ENCODE data around the gene THSD7A. TPM values are rescaled to one million over a fixed set of nuclear protein-coding genes. Genes with fewer than 3 reads are reported as not detected.

Gene THSD7A
- polyA plus RNA-seq, 1 donor from 2014 or later, result 18.5 TPM

DNA sequence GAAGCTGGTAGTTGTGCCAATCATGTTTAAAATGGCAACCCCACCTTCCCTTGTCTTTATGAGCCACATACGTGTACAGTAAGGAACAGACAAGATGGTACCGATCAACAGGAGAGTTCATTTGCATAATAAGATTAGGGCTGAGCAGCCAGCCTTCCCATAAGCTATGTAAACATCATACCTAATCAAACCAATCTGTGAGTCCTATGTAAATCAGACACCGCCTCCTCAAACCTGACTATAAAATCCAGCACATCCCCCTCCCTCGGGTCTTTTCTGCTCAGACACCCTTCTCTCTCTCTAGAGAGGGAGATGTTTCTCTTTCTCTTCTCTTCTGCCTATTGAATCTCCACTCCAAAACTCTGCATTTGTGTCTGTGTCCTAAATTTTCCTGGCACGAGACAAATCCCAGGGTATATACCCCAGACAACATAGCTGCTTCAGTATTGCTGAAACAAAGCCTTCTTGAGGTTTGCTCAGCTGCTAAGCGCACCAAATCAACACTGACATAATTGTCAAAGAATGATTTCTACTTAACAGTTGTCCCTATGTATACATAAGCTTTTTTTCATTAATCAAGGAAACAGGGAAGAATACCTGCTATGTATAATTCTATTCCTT lies 279.2 kb downstream of the THSD7A start:
- Histone ChIP-seq H3K9me2 (ENCODE audit: insufficient read depth, low read length) (no peaks in the 10 kb centered on the region), H3K9ac (ENCODE audit: low read length) (no peak overlapping the region), H3K27me3 (ENCODE audit: insufficient read depth, low read depth, low read length) (no peaks in the 10 kb centered on the region), H3K4me2 (ENCODE audit: low read length) (no peak overlapping the region), H3K36me3 (ENCODE audit: insufficient read depth, low read length) (no peaks in the 10 kb centered on the region), H3K79me2 (replicated peaks; ENCODE audit: insufficient read depth, low read length) (no peaks in the 10 kb centered on the region), H3K9me3 (ENCODE audit: low read length) (no peaks in the 10 kb centered on the region), H3K27ac (ENCODE audit: low read length) (no peak overlapping the region), H3F3A (ENCODE audit: insufficient read depth, low read length, poor library complexity, severe bottlenecking) (no peaks in the 10 kb centered on the region), H3K4me3 (ENCODE audit: low read length) (no peak overlapping the region), H4K20me1 (ENCODE audit: insufficient read depth) (no peaks in the 10 kb centered on the region), H2AFZ (ENCODE audit: low read depth, low read length) (no peak overlapping the region)
- TF ChIP-seq MXI1 (conservative IDR thresholded peaks at IDR 0.05; ENCODE audit: poor library complexity, severe bottlenecking), result no peak
- TF ChIP-seq, protein P1, sequence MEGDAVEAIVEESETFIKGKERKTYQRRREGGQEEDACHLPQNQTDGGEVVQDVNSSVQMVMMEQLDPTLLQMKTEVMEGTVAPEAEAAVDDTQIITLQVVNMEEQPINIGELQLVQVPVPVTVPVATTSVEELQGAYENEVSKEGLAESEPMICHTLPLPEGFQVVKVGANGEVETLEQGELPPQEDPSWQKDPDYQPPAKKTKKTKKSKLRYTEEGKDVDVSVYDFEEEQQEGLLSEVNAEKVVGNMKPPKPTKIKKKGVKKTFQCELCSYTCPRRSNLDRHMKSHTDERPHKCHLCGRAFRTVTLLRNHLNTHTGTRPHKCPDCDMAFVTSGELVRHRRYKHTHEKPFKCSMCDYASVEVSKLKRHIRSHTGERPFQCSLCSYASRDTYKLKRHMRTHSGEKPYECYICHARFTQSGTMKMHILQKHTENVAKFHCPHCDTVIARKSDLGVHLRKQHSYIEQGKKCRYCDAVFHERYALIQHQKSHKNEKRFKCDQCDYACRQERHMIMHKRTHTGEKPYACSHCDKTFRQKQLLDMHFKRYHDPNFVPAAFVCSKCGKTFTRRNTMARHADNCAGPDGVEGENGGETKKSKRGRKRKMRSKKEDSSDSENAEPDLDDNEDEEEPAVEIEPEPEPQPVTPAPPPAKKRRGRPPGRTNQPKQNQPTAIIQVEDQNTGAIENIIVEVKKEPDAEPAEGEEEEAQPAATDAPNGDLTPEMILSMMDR (IDR thresholded peaks at IDR 0.05; ENCODE audit: poor library complexity, severe bottlenecking), result no peak
- TF ChIP-seq, protein P2, sequence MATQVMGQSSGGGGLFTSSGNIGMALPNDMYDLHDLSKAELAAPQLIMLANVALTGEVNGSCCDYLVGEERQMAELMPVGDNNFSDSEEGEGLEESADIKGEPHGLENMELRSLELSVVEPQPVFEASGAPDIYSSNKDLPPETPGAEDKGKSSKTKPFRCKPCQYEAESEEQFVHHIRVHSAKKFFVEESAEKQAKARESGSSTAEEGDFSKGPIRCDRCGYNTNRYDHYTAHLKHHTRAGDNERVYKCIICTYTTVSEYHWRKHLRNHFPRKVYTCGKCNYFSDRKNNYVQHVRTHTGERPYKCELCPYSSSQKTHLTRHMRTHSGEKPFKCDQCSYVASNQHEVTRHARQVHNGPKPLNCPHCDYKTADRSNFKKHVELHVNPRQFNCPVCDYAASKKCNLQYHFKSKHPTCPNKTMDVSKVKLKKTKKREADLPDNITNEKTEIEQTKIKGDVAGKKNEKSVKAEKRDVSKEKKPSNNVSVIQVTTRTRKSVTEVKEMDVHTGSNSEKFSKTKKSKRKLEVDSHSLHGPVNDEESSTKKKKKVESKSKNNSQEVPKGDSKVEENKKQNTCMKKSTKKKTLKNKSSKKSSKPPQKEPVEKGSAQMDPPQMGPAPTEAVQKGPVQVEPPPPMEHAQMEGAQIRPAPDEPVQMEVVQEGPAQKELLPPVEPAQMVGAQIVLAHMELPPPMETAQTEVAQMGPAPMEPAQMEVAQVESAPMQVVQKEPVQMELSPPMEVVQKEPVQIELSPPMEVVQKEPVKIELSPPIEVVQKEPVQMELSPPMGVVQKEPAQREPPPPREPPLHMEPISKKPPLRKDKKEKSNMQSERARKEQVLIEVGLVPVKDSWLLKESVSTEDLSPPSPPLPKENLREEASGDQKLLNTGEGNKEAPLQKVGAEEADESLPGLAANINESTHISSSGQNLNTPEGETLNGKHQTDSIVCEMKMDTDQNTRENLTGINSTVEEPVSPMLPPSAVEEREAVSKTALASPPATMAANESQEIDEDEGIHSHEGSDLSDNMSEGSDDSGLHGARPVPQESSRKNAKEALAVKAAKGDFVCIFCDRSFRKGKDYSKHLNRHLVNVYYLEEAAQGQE (IDR thresholded peaks at IDR 0.05; ENCODE audit: borderline replicate concordance), result no peak

DNA sequence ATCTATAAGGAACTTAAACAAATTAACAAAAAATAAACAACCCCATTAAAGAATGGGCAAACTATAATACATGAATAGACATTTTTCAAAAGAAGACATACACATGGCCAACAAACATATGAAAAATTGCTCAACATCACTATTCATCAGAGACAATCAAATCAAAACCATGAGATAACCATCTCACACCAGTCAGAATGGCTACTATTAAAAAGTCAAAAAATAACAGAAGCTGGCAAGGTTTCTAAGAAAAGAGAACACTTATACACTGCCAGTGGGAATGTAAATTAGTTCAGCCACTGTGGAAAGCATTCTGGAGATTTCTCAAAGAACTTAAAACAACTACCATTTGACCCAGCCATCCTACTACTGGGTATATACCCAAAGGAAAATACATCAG lies 280.5 kb downstream of the THSD7A start:
- Histone ChIP-seq H3K36me3 (ENCODE audit: insufficient read depth, low read length) (no peaks in the 10 kb centered on the region), H3K4me3 (ENCODE audit: low read length) (no peak overlapping the region), H4K20me1 (ENCODE audit: insufficient read depth) (no peaks in the 10 kb centered on the region), H3K27me3 (ENCODE audit: insufficient read depth, low read depth, low read length) (no peaks in the 10 kb centered on the region), H3K9me3 (ENCODE audit: low read length) (no peaks in the 10 kb centered on the region), H3K79me2 (replicated peaks; ENCODE audit: insufficient read depth, low read length) (no peaks in the 10 kb centered on the region), H3K27ac (ENCODE audit: low read length) (no peak overlapping the region), H2AFZ (ENCODE audit: low read depth, low read length) (no peak overlapping the region), H3K9ac (ENCODE audit: low read length) (no peak overlapping the region), H3K9me2 (ENCODE audit: insufficient read depth, low read length) (no peaks in the 10 kb centered on the region), H3K4me2 (ENCODE audit: low read length) (no peak overlapping the region), H3F3A (ENCODE audit: insufficient read depth, low read length, poor library complexity, severe bottlenecking) (no peaks in the 10 kb centered on the region)
- no peak for TF ChIP-seq MXI1 (conservative IDR thresholded peaks at IDR 0.05; ENCODE audit: poor library complexity, severe bottlenecking)
- TF ChIP-seq RAD21 (conservative IDR thresholded peaks at IDR 0.05), result no peak
- no peak for TF ChIP-seq POLR2AphosphoS5 (IDR thresholded peaks at IDR 0.05)
- no peak for TF ChIP-seq EZH2 (IDR thresholded peaks at IDR 0.05; ENCODE audit: borderline replicate concordance, insufficient read depth, low read length, poor library complexity, severe bottlenecking)
- TF ChIP-seq EP300 (conservative IDR thresholded peaks at IDR 0.05; ENCODE audit: poor library complexity, severe bottlenecking), result no peak
- TF ChIP-seq, protein P2 (IDR thresholded peaks at IDR 0.05; ENCODE audit: borderline replicate concordance), result no peak
- no peak for TF ChIP-seq TAF1 (IDR thresholded peaks at IDR 0.05; ENCODE audit: low read depth)
- TF ChIP-seq, protein P1 (IDR thresholded peaks at IDR 0.05; ENCODE audit: poor library complexity, severe bottlenecking), result no peak
- no peak for TF ChIP-seq SMC3 (conservative IDR thresholded peaks at IDR 0.05; ENCODE audit: poor library complexity)
